SU-DHL-6 (cell line): ENCODE measurements around the gene ELL2.

Source experiments
- H2AFZ ChIP-seq: fragments of 200-600 bp; sonication (generic); 2 replicates; pipeline ENCODE4 v1.6.1; 2014; ENCODE audit warnings: low read depth, mild to moderate bottlenecking, moderate library complexity, mixed read lengths, antibody characterized with exemption, low read length; ENCODE audit not compliant: severe bottlenecking
- H3F3A ChIP-seq: fragments of 200-600 bp; shearing (Covaris generic); 2 replicates; pipeline ENCODE4 v1.6.0; 2016; ENCODE audit warnings: antibody characterized with exemption, mild to moderate bottlenecking; ENCODE audit not compliant: insufficient read depth
- H3K27ac ChIP-seq: fragments of 200-600 bp; sonication (generic); 2 replicates; pipeline ENCODE4 v1.5.1; 2016; ENCODE audit warnings: low read depth, mild to moderate bottlenecking, low read length, moderate library complexity, mixed read lengths
- H3K27me3 ChIP-seq: fragments of 200-600 bp; sonication (generic), shearing (Covaris generic); 2 replicates; pipeline ENCODE4 v1.6.0; 2014; ENCODE audit warnings: mild to moderate bottlenecking, low read length
- H3K36me3 ChIP-seq: fragments of 200-600 bp; sonication (generic); 2 replicates; pipeline ENCODE4 v1.6.1; 2014; ENCODE audit warnings: mild to moderate bottlenecking, low read length, mixed read lengths
- H3K4me2 ChIP-seq: fragments of 300-600, 200-600 bp; shearing (Covaris generic), sonication (generic); 2 replicates; pipeline ENCODE4 v1.6.0; 2014; ENCODE audit warnings: low read length, low read depth, mild to moderate bottlenecking; ENCODE audit not compliant: poor library complexity, severe bottlenecking
- H3K4me3 ChIP-seq: fragments of 200-600 bp; sonication (generic); 2 replicates; pipeline ENCODE4 v1.5.1; 2014; ENCODE audit warnings: antibody characterized with exemption, low read length, mild to moderate bottlenecking, mixed read lengths; ENCODE audit not compliant: insufficient read depth, poor library complexity, severe bottlenecking
- H3K79me2 ChIP-seq: fragments of 200-600 bp; sonication (generic); 2 replicates; pipeline ENCODE4 v1.6.1; 2014; ENCODE audit warnings: mild to moderate bottlenecking, low read length, moderate library complexity; ENCODE audit not compliant: insufficient read depth
- H3K9ac ChIP-seq: fragments of 200-600 bp; sonication (generic); 2 replicates; pipeline ENCODE4 v1.7.0; 2014; ENCODE audit warnings: mild to moderate bottlenecking, low read length
- H3K9me2 ChIP-seq: fragments of 200-600 bp; sonication (generic); replicated peaks from 2 replicates; pipeline ENCODE4 v1.6.1; 2014; ENCODE audit warnings: low read length; ENCODE audit not compliant: insufficient read depth
- H3K9me3 ChIP-seq: fragments of 200-600 bp; sonication (generic); 2 replicates; pipeline ENCODE4 v1.6.1; 2014; ENCODE audit warnings: low read length, mixed read lengths; ENCODE audit not compliant: insufficient read depth
- H4K20me1 ChIP-seq: fragments of 200-600 bp; sonication (generic); 2 replicates; pipeline ENCODE4 v1.6.1; 2014; ENCODE audit warnings: low read depth, mild to moderate bottlenecking, antibody characterized with exemption, low read length, moderate library complexity, mixed read lengths
- EZH2phosphoT487 ChIP-seq: fragments of 200-600 bp; sonication (generic), shearing (Covaris generic); conservative IDR thresholded peaks from 2 replicates; pipeline ENCODE4 v1.6.1; 2018; ENCODE audit warnings: mild to moderate bottlenecking, antibody characterized with exemption, low read length, moderate library complexity, mixed read lengths
- TF ChIP-seq, protein P1 (sequence below): fragments of 200-600 bp; sonication (generic); IDR thresholded peaks from one replicate; pipeline ENCODE4 v1.5.1; 2017; ENCODE audit warnings: antibody characterized with exemption, mild to moderate bottlenecking, low read length, moderate library complexity; ENCODE audit not compliant: insufficient read depth, poor library complexity, severe bottlenecking

Gene ELL2

DNA sequence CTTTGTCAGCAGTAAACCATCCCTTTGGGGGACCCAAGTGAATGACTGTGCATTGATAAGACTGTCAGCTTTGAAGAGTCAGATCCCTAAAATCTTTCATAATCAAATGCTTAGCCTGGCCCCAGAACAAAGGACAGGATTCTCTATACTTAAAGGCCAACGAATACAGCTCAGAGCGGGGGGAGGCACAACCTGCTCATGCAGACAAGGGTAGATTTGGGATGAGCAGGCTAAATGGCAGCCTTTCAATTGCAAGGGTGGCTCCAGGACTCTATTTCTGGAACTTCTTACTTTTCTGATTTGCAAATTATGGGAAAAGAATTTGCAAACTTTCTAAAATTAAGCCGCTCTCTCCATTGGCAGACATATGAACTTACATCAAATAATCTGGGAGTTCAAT, 66.4 kb downstream of the ELL2 start:
- Histone ChIP-seq H3K9ac (no peak overlapping the region), H4K20me1 (no peaks in the 10 kb centered on the region), H3F3A (no peaks in the 10 kb centered on the region), H2AFZ (no peak overlapping the region), H3K27ac (no peak overlapping the region), H3K9me2 (no peaks in the 10 kb centered on the region), H3K79me2 (no peaks in the 10 kb centered on the region), H3K36me3 (no peaks in the 10 kb centered on the region), H3K4me2 (no peak overlapping the region), H3K27me3 (no peaks in the 10 kb centered on the region), H3K4me3 (no peak overlapping the region), H3K9me3 (no peaks in the 10 kb centered on the region)
- TF ChIP-seq, protein P1, sequence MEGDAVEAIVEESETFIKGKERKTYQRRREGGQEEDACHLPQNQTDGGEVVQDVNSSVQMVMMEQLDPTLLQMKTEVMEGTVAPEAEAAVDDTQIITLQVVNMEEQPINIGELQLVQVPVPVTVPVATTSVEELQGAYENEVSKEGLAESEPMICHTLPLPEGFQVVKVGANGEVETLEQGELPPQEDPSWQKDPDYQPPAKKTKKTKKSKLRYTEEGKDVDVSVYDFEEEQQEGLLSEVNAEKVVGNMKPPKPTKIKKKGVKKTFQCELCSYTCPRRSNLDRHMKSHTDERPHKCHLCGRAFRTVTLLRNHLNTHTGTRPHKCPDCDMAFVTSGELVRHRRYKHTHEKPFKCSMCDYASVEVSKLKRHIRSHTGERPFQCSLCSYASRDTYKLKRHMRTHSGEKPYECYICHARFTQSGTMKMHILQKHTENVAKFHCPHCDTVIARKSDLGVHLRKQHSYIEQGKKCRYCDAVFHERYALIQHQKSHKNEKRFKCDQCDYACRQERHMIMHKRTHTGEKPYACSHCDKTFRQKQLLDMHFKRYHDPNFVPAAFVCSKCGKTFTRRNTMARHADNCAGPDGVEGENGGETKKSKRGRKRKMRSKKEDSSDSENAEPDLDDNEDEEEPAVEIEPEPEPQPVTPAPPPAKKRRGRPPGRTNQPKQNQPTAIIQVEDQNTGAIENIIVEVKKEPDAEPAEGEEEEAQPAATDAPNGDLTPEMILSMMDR: no peak

DNA sequence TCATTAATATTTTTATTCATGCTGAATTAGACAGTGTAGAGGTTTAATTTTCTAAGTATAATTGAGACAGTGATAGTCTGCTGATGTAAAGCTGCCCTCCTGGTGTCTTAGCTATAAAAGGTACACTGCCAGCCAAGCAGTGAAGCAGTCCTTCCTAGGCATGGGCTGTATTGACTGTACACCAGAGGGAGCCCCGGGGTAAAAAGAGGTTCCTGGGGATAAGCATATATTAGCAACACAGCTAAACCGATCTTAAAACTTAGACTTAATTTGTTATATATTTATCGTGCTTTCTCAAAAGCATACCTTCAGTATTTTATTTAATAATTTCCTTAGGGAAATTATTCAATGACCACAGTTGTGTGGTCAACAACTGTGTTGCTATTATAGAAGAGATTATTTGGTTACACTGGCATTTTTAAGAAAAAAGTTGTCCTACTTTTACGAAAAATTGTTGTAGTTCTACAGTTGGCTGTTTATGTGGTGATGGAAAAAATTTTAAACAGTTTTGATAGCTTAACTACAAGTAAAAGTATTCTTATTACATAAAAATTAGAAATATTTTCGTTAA, 68.8 kb downstream of the ELL2 start:
- Histone ChIP-seq H3K27ac (no peak overlapping the region), H3F3A (no peaks in the 10 kb centered on the region), H3K9ac (no peak overlapping the region), H2AFZ (no peak overlapping the region), H3K9me3 (no peaks in the 10 kb centered on the region), H3K9me2 (no peaks in the 10 kb centered on the region), H3K79me2 (no peaks in the 10 kb centered on the region), H3K4me3 (no peak overlapping the region), H3K27me3 (no peaks in the 10 kb centered on the region), H3K36me3 (no peaks in the 10 kb centered on the region), H3K4me2 (no peak overlapping the region), H4K20me1 (no peaks in the 10 kb centered on the region)
- TF ChIP-seq EZH2phosphoT487: no peak
- TF ChIP-seq, protein P1: peak; percentile 10

DNA sequence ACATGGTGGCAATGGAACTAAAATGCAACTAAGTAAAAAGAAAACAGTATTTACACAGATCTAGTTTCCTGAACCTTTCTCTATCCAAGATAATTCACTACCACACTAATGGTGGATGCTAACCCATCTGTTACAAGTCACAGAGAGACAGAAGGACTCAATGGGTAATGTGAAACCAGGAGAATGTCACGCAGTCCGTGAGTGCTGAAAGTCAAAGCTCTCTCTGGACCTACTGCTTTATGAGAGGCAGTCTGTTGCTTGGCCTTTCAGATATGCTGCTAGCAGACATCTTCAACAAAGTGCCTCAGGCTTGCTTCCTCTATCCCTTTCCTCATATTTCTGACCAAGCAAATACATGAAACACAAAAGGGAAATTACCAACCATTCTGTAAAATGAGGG, 70.2 kb downstream of the ELL2 start:
- no peak overlapping the region for H3K27ac ChIP-seq
- H3K4me3 ChIP-seq: no peak overlapping the region
- no peak overlapping the region for H2AFZ ChIP-seq
- no peaks in the 10 kb centered on the region for H3K9me3 ChIP-seq
- H3K4me2 ChIP-seq: no peak overlapping the region
- no peaks in the 10 kb centered on the region for H3F3A ChIP-seq
- TF ChIP-seq EZH2phosphoT487: no peak
- TF ChIP-seq, protein P1: no peak
- H3K9me2 ChIP-seq: no peaks in the 10 kb centered on the region
- no peaks in the 10 kb centered on the region for H4K20me1 ChIP-seq
- no peaks in the 10 kb centered on the region for H3K36me3 ChIP-seq
- no peaks in the 10 kb centered on the region for H3K79me2 ChIP-seq
- H3K9ac ChIP-seq: no peak overlapping the region
- no peaks in the 10 kb centered on the region for H3K27me3 ChIP-seq
